ENCODE measurements around the gene CEACAM1.

GRCh38 chr19:42573642-42574041, 45.4 kb upstream of the CEACAM1 start:
- TF ChIP-seq CTCF (IDR thresholded peaks at IDR 0.05; ENCODE audit: low read length) (no peak), EZH2 (optimal IDR thresholded peaks at IDR 0.05; ENCODE audit: low read depth, low read length) (no peak)
